Measurements from ENCODE around the gene KCNA2. TPM values are rescaled to one million over a fixed set of nuclear protein-coding genes. Genes with fewer than 3 reads are reported as not detected.

KCNA2 gene
- polyA plus RNA-seq, 3 donors, result not detected

- peaks cover 0 to 4% (median 0%) of the 10 kb centered on the region in 7 donors for H3K9me3 Mint-ChIP-seq
- 100% methylated on average over 3 of the region's 3 CpGs for WGBS (ENCODE audit: insufficient coverage)
- H3K4me2 ChIP-seq (replicated peaks; ENCODE audit: extremely low read depth, low read length, poor library complexity, severe bottlenecking), result no peak overlapping the region
- H4K20me1 ChIP-seq (ENCODE audit: insufficient read depth, low read length), result no peaks in the 10 kb centered on the region
- no peaks in the 10 kb centered on the region for H3K36me3 ChIP-seq (replicated peaks in 1 of 2; ENCODE audit: control insufficient read depth in 1 of 2, insufficient read depth in 2 of 2, low read length in 2 of 2)
- H3K9me3 ChIP-seq (replicated peaks in 1 of 2; ENCODE audit: control insufficient read depth in 1 of 2, insufficient read depth in 1 of 2, low read length in 2 of 2), result peaks cover 0 to 1% of the 10 kb centered on the region in 2 donors
- H3K27ac Mint-ChIP-seq, result no peak overlapping the region
- H3K4me3 Mint-ChIP-seq, result no peak overlapping the region
- no peak overlapping the region for H3K9ac ChIP-seq (ENCODE audit: insufficient read depth, low read length, poor library complexity, severe bottlenecking)
- H3K4me1 ChIP-seq (ENCODE audit: control insufficient read depth in 1 of 2, insufficient read depth in 2 of 2, low read length in 2 of 2), result no peaks in the 10 kb centered on the region
- H3K27me3 ChIP-seq (ENCODE audit: control insufficient read depth in 2 of 2, insufficient read depth in 2 of 2, low read length in 2 of 2), result peaks cover 12 to 21% of the 10 kb centered on the region in 2 donors
- H3K27ac ChIP-seq (ENCODE audit: low read depth in 1 of 2, low read length in 2 of 2), result no peak overlapping the region
- TF ChIP-seq, protein P1, sequence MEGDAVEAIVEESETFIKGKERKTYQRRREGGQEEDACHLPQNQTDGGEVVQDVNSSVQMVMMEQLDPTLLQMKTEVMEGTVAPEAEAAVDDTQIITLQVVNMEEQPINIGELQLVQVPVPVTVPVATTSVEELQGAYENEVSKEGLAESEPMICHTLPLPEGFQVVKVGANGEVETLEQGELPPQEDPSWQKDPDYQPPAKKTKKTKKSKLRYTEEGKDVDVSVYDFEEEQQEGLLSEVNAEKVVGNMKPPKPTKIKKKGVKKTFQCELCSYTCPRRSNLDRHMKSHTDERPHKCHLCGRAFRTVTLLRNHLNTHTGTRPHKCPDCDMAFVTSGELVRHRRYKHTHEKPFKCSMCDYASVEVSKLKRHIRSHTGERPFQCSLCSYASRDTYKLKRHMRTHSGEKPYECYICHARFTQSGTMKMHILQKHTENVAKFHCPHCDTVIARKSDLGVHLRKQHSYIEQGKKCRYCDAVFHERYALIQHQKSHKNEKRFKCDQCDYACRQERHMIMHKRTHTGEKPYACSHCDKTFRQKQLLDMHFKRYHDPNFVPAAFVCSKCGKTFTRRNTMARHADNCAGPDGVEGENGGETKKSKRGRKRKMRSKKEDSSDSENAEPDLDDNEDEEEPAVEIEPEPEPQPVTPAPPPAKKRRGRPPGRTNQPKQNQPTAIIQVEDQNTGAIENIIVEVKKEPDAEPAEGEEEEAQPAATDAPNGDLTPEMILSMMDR (IDR thresholded peaks at IDR 0.05), result no peak
- peaks cover 3% of the 10 kb centered on the region in 2 donors for H3K36me3 Mint-ChIP-seq
- intact Hi-C loops (cut with micrococcal nuclease), result no loop called here
- no peak overlapping the region for H2AFZ ChIP-seq (ENCODE audit: insufficient read depth, low read depth, low read length, poor library complexity, severe bottlenecking)
- no peaks in the 10 kb centered on the region for H3K79me2 ChIP-seq (ENCODE audit: insufficient read depth, low read length)
- DNase-seq, result no peak
- no peaks in the 10 kb centered on the region for H3K4me1 Mint-ChIP-seq
- H3K4me3 ChIP-seq (replicated peaks in 1 of 3; ENCODE audit: low read depth in 2 of 3, low read length in 3 of 3), result no peak overlapping the region
- H3K27me3 Mint-ChIP-seq (ENCODE audit: low read depth in 3 of 3), result peaks cover 28 to 43% (median 38%) of the 10 kb centered on the region in 3 donors
Measured at GRCh38 chr1:110600716-110601115, 5.4 kb downstream of the KCNA2 start.

DNA sequence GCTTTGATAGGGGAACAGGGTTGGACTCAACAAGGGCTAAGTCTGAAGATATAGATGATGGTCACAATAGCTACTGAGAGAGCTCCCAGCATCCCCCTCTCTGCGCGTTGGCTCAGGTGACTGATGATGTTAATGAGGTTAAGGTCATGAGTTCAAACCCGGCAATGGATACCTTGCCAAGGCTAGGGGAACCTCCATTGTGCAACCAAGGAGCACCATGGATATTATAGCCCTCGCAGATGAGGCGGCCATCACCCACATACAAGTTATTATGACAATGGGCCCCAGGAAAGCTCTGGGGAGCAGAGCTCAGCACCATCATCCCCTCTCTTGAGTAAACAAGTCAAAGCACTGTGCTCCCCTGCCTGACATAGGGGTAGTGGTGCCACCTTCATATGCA lies 8.2 kb downstream of the KCNA2 start:
- TF ChIP-seq, protein P1 (IDR thresholded peaks at IDR 0.05), result no peak
- H3K4me3 ChIP-seq (replicated peaks in 1 of 3; ENCODE audit: low read depth in 2 of 3, low read length in 3 of 3), result no peak overlapping the region
- H3K4me1 Mint-ChIP-seq, result no peaks in the 10 kb centered on the region
- H2AFZ ChIP-seq (ENCODE audit: insufficient read depth, low read depth, low read length, poor library complexity, severe bottlenecking), result no peak overlapping the region
- H4K20me1 ChIP-seq (ENCODE audit: insufficient read depth, low read length), result no peaks in the 10 kb centered on the region
- no peak overlapping the region for H3K4me2 ChIP-seq (replicated peaks; ENCODE audit: extremely low read depth, low read length, poor library complexity, severe bottlenecking)
- no peak for DNase-seq
- no peak overlapping the region for H3K4me3 Mint-ChIP-seq
- H3K27me3 Mint-ChIP-seq (ENCODE audit: low read depth in 3 of 3), result peaks cover 21 to 32% (median 25%) of the 10 kb centered on the region in 3 donors
- 100% methylated on average over 2 of the region's 5 CpGs for WGBS (ENCODE audit: insufficient coverage)
- no peaks in the 10 kb centered on the region for H3K9me3 ChIP-seq (replicated peaks in 1 of 2; ENCODE audit: control insufficient read depth in 1 of 2, insufficient read depth in 1 of 2, low read length in 2 of 2)
- no peak overlapping the region for H3K9ac ChIP-seq (ENCODE audit: insufficient read depth, low read length, poor library complexity, severe bottlenecking)
- intact Hi-C loops (cut with micrococcal nuclease), result no loop called here
- H3K36me3 Mint-ChIP-seq, result no peaks in the 10 kb centered on the region
- H3K36me3 ChIP-seq (replicated peaks in 1 of 2; ENCODE audit: control insufficient read depth in 1 of 2, insufficient read depth in 2 of 2, low read length in 2 of 2), result no peaks in the 10 kb centered on the region
- no peak overlapping the region for H3K27ac ChIP-seq (ENCODE audit: low read depth in 1 of 2, low read length in 2 of 2)
- no peaks in the 10 kb centered on the region for H3K9me3 Mint-ChIP-seq
- peak overlapping the region in 1 of 7 donors; percentile 36 for H3K27ac Mint-ChIP-seq
- no peaks in the 10 kb centered on the region for H3K4me1 ChIP-seq (ENCODE audit: control insufficient read depth in 1 of 2, insufficient read depth in 2 of 2, low read length in 2 of 2)
- H3K27me3 ChIP-seq (ENCODE audit: control insufficient read depth in 2 of 2, insufficient read depth in 2 of 2, low read length in 2 of 2), result peaks cover 0 to 9% of the 10 kb centered on the region in 2 donors
- no peaks in the 10 kb centered on the region for H3K79me2 ChIP-seq (ENCODE audit: insufficient read depth, low read length)

Measured in CD14-positive monocyte (primary cell).